NCI-H146 (cell line): ENCODE results near the gene PANX2.

Experiments
- DNase-seq: peaks from one replicate; lab custom pipeline; 2025; lab: John Stamatoyannopoulos, UW

The PANX2 gene

GRCh38 chr22:50171319-50171964 lies 911 bp downstream of the PANX2 start:
- DNase-seq = no peak

GRCh38 chr22:50171965-50172421 lies 1.5 kb downstream of the PANX2 start:
- DNase-seq = no peak

DNA sequence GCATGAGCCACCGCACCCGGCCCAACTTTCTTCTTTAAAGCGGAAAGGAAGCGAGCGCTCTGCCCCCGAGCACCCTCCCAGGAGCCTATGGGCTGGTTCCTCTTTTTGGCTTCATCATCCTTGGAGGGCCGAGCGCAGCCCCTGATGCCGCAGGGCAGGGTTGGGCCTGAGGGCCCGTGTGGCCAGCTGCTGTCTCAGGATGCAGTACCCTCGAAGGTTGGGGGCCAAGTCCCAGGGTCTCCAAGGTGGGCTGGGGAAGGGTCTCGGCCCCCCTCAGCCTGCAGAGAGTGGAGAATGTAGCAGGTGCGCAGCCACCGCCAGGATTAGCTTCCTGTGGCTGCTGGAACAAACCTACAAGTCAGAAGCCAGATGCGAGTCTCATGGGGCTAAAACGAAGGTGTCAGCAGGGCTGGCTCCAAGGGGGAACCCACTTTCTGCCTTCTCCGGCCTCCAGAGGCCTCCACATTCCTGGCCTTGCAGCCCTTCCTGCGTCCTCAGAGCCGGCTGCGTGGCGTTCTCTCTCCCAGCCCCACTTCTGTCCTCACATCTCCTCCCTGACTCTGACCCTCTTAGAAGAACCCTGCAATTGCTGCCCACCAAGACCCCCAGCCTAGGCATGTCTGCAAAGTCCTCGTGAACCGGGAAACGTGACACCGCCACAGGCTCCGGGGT lies 2.9 kb downstream of the PANX2 start:
- no peak for DNase-seq

DNA sequence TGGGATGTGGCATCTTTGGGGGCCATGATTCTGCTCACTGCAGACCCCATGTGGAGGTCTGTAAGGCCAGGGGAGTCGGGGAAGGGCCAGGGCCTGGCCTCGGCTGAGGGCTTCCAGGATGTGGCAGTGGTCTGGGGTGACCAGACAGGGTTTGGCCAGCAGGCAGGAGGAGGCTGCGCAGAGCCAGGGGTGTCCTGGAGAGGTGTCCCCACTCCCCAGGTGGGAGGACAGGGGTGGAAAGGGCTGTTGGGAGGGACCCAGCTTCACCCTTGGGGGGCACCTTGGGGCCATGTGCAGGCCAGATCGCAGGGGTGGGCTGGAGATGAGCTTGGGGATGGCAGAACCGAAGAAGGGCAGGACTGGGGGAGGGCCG lies 3.4 kb downstream of the PANX2 start:
- no peak for DNase-seq

GRCh38 chr22:50174382-50175190 lies 4.1 kb downstream of the PANX2 start:
- DNase-seq = no peak

DNA sequence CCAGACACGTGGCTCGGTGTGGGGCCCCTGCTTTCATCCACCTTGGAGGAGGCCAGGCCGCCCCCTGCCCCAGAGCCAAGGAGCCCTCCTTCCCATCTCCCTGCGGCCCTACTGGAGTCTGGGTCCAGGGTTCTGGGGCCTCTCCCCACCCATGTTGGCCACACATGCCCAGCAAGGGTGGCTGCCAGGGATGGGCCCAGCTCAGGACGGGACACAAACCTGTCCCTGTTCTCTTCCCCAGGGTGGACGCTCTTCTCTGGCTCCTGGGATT lies 4.6 kb downstream of the PANX2 start:
- DNase-seq = no peak

DNA sequence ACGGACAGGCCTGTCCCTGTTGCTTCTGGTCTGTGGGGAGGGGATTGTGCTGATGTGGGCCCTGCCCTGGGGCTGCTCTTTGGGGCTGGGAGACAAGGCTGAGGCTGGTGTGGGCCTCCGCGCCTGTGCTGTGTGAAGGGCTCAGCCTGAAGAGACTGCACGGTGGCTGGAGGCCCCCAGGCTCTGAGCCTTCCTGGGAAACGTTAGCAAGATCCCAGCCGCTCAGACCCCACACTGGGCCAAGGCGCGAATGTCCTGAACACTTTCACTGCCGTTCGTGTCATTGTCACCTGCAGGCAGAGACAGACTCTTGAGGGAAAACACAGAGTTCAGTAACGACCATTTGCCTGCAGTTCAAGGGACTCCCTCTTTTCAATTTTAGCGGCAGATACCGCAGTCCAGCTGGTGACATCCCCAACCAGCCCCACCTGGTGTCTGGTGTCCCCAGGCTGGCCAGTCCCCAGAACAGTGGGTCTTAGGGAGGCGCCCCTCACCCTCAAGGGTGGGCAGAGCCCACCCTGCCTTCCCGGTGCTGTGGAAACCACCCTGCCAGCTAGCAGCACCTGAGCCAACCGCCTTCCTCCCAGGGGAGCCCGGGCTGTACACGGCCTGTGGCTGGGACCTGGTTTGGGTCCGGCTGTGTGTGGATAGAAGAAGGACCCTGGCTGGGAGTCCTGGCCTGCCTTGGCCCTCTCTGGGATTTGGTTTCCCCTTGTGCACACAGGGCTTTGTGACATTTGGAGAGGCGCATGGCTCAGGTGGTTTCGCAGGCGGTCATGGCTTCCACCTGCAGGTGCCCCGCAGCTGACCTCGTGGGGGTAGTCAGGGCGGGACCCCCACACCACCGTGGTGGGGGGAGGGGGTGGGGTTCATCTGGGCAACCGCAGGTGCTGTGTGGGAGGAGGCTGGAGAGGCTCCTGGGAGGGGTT lies 5.7 kb downstream of the PANX2 start:
- no peak for DNase-seq

DNA sequence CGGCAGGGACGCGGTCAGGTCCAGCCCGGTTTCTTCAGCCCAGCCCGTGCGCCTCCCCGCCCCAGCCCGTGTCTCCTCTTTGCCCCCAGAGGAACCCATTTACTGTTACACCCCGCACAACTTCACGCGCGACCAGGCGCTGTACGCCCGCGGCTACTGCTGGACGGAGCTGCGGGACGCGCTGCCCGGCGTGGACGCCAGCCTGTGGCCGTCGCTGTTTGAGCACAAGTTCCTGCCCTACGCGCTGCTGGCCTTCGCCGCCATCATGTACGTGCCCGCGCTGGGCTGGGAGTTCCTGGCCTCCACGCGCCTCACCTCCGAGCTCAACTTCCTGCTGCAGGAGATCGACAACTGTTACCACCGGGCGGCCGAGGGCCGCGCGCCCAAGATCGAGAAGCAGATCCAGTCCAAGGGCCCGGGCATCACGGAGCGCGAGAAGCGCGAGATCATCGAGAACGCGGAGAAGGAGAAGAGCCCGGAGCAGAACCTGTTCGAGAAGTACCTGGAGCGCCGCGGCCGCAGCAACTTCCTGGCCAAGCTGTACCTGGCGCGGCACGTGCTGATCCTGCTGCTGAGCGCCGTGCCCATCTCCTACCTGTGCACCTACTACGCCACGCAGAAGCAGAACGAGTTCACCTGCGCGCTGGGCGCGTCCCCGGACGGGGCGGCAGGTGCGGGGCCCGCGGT lies 6.5 kb downstream of the PANX2 start:
- no peak for DNase-seq

DNA sequence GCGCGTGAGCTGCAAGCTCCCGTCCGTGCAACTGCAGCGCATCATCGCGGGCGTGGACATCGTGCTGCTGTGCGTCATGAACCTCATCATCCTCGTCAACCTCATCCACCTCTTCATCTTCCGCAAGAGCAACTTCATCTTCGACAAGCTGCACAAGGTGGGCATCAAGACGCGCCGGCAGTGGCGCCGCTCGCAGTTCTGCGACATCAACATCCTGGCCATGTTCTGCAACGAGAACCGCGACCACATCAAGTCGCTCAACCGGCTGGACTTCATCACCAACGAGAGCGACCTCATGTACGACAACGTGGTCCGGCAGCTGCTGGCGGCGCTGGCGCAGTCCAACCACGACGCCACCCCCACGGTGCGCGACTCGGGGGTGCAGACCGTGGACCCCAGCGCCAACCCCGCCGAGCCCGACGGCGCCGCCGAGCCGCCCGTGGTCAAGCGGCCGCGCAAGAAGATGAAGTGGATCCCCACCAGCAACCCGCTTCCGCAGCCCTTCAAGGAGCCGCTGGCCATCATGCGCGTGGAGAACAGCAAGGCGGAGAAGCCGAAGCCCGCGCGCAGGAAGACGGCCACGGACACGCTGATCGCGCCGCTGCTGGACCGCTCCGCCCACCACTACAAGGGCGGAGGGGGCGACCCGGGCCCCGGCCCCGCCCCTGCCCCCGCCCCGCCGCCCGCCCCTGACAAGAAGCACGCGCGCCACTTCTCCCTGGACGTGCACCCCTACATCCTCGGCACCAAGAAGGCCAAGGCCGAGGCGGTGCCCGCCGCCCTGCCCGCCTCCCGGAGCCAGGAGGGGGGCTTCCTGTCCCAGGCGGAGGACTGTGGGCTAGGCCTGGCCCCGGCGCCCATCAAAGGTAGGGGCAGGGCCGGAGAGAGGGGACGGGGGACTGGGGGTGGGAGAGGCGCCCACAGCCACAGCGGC lies 7.3 kb downstream of the PANX2 start:
- no peak for DNase-seq

DNA sequence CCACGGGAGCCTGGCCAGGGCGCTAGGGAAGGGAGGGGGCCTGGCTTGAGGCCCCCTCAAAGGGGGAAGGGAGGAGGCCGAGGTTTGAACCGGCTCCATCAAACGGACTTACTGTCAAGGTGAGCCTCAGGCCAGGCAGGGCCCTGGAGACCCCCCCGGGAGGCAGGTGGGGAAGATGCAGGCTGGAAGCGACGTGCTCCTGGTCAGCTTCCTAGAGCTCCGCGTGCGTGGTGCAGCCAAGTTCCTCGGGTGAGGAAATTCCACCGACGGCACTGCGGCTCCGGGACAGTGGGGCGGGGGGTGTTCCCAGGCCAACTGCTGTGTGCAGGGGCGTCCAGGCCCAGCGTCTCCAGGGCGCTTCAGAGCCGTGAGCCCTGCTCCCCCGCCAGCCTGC lies 7.9 kb downstream of the PANX2 start:
- DNase-seq = no peak

- no peak for DNase-seq
Observed at GRCh38 chr22:50178871-50179869, 8.6 kb downstream of the PANX2 start.

- no peak for DNase-seq
Observed at GRCh38 chr22:50179937-50180726, 9.6 kb downstream of the PANX2 start.

- DNase-seq = no peak
Observed at GRCh38 chr22:50180727-50181521, 10.4 kb downstream of the PANX2 start.

GRCh38 chr22:50182176-50183081 lies 11.9 kb downstream of the PANX2 start:
- no peak for DNase-seq

DNA sequence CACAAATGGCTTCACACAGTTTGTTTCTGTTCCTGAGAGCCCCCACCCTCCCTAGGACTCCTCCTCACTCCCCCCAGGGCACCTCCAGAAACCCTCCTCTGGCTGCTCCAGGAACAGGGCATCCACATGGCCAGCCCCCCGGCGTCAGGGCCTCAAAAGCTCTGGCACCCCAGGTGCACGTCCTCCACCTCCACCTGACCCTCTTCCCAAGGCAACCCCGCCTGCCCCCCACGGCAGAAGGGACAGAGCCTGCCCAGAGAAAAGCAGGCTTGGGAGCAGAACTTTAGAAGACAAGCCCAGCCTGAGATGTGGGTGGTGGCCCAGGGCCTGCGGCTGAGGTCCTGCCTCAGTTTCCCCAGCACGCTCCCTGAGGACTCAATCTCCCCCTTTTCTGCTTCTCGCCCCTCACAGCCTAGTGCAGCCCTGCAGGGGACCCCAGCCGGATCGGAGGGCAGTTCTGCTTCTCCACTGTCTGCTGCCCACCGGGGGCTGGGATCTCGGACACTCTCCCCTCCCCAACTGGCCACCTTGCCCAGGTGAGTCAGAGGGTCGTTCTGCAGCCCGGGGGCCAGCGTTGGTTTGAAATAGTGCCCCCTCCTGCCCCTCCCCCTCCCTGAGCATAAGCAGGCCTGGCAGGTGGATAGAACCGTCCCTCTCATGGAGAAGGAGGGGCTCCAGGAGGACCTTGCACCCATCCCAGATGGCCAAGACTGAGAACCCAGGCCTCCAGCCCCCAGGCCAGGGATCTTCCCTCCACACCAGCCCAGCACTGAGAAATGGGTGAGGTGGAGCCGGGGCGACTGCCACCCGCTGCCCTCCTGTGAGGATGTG lies 12.8 kb downstream of the PANX2 start:
- no peak for DNase-seq
